IPS DF 6.9 (cell line): ENCODE results near the gene CELA3A.
A peak's percentile ranks its signal among the peaks of the same experiment; 100 is the strongest.

ENCODE experiments used
- DNase-seq: peaks from one replicate; pipeline ENCODE4 v3.0.0-alpha.2; 2013; ENCODE audit warnings: low read depth, low spot score
- H3K27ac ChIP-seq: one replicate; pipeline ENCODE4 v1.5.1; 2013; ENCODE audit warnings: low read length, control low read depth
- H3K27me3 ChIP-seq: 2 replicates; pipeline ENCODE4 v1.6.1; 2013; ENCODE audit warnings: mild to moderate bottlenecking, low read length; ENCODE audit not compliant: control insufficient read depth, insufficient read depth
- H3K36me3 ChIP-seq: 2 replicates; pipeline ENCODE4 v1.6.1; 2013; ENCODE audit warnings: low read length; ENCODE audit not compliant: control insufficient read depth, insufficient read depth
- H3K4me1 ChIP-seq: 2 replicates; pipeline ENCODE4 v1.6.1; 2013; ENCODE audit warnings: low read length; ENCODE audit not compliant: control insufficient read depth, insufficient read depth
- H3K4me3 ChIP-seq: 2 replicates; pipeline ENCODE4 v1.5.1; 2013; ENCODE audit warnings: mild to moderate bottlenecking, low read length
- H3K9me3 ChIP-seq: 2 replicates; pipeline ENCODE4 v1.6.1; 2013; ENCODE audit warnings: low read length, inconsistent platforms; ENCODE audit not compliant: control insufficient read depth, insufficient read depth
- WGBS: extraction: QIAGEN DNeasy Blood & Tissue Kit; methylation state at CpG from one replicate; pipeline ENCODE4 v1.1.7; 2013; ENCODE audit warnings: mixed read lengths, missing lambda C conversion rate; ENCODE audit not compliant: insufficient read length, insufficient coverage; 5-methylcytosine and 5-hydroxymethylcytosine counted together

The CELA3A gene

GRCh38 chr1:22001409-22001808 is at the start of gene CELA3A:
TSS of gene CELA3A (plus strand) at chr1:22001657. CDS start at chr1:22001675, 18 bp downstream.
- no peak within 1 kb of the TSS for H3K27ac ChIP-seq
- no peaks in the 10 kb centered on the region for H3K36me3 ChIP-seq
- no peaks in the 10 kb centered on the region for H3K9me3 ChIP-seq
- no peak within 1 kb of the TSS for H3K4me3 ChIP-seq
- no peaks in the 10 kb centered on the region for H3K4me1 ChIP-seq
- H3K27me3 ChIP-seq = no peaks in the 10 kb centered on the region
- DNase-seq = no peak
- WGBS = no CpG with 5 or more reads among the region's 5 CpGs

- Histone ChIP-seq H3K9me3 (no peaks in the 10 kb centered on the region), H3K27me3 (no peaks in the 10 kb centered on the region), H3K36me3 (no peaks in the 10 kb centered on the region), H3K4me1 (peaks cover 6% of the 10 kb centered on the region), H3K27ac (no peak overlapping the region), H3K4me3 (no peak overlapping the region)
- WGBS = no CpG with 5 or more reads among the region's 6 CpGs
- no peak for DNase-seq
Observed at GRCh38 chr1:21952786-21953520, 48.5 kb upstream of the CELA3A start.

GRCh38 chr1:21955058-21955457 is 46.4 kb upstream of the CELA3A start:
- DNase-seq = no peak
- no CpG with 5 or more reads among the region's 16 CpGs for WGBS
- no peak overlapping the region for H3K27ac ChIP-seq

GRCh38 chr1:21955501-21956281 is 45.8 kb upstream of the CELA3A start:
- DNase-seq = no peak
- Histone ChIP-seq H3K27ac (no peak overlapping the region), H3K27me3 (no peaks in the 10 kb centered on the region), H3K4me1 (peaks cover 6% of the 10 kb centered on the region), H3K4me3 (no peak overlapping the region), H3K9me3 (no peaks in the 10 kb centered on the region), H3K36me3 (no peaks in the 10 kb centered on the region)
- no CpG with 5 or more reads among the region's 9 CpGs for WGBS

More at GRCh38 chr1:21955058-21955457, 46.4 kb upstream of the CELA3A start:
- Histone ChIP-seq H3K4me1 (peaks cover 6% of the 10 kb centered on the region), H3K27me3 (no peaks in the 10 kb centered on the region), H3K4me3 (no peak overlapping the region), H3K36me3 (no peaks in the 10 kb centered on the region), H3K9me3 (no peaks in the 10 kb centered on the region)

GRCh38 chr1:21956720-21957552 is 44.5 kb upstream of the CELA3A start:
- peaks cover 6% of the 10 kb centered on the region for H3K4me1 ChIP-seq
- H3K4me3 ChIP-seq = no peak overlapping the region
- WGBS = no CpG with 5 or more reads among the region's 18 CpGs
- DNase-seq = no peak
- no peaks in the 10 kb centered on the region for H3K36me3 ChIP-seq
- H3K27ac ChIP-seq = no peak overlapping the region
- H3K27me3 ChIP-seq = no peaks in the 10 kb centered on the region
- no peaks in the 10 kb centered on the region for H3K9me3 ChIP-seq

- Histone ChIP-seq H3K36me3 (no peaks in the 10 kb centered on the region), H3K4me1 (peaks cover 1% of the 10 kb centered on the region; the same call in 1 of the 2 replicates), H3K9me3 (no peaks in the 10 kb centered on the region), H3K27me3 (no peaks in the 10 kb centered on the region), H3K4me3 (no peak overlapping the region), H3K27ac (no peak overlapping the region)
- DNase-seq = no peak
- no CpG with 5 or more reads among the region's 2 CpGs for WGBS
Observed at GRCh38 chr1:21961337-21961736, 40.1 kb upstream of the CELA3A start.

- no peak overlapping the region for H3K27ac ChIP-seq
- no peak overlapping the region for H3K4me3 ChIP-seq
- DNase-seq = no peak
- H3K4me1 ChIP-seq = peaks cover 1% of the 10 kb centered on the region; the same call in 1 of the 2 replicates
- WGBS = no CpG with 5 or more reads among the region's 2 CpGs
- H3K9me3 ChIP-seq = no peaks in the 10 kb centered on the region
- no peaks in the 10 kb centered on the region for H3K27me3 ChIP-seq
- no peaks in the 10 kb centered on the region for H3K36me3 ChIP-seq
Observed at GRCh38 chr1:21961799-21962198, 39.7 kb upstream of the CELA3A start.

GRCh38 chr1:21963477-21964217 is 37.8 kb upstream of the CELA3A start:
- no peak overlapping the region for H3K4me3 ChIP-seq
- H3K36me3 ChIP-seq = no peaks in the 10 kb centered on the region
- no CpG with 5 or more reads among the region's 11 CpGs for WGBS
- DNase-seq = peak; percentile 73
- H3K27ac ChIP-seq = no peak overlapping the region
- no peaks in the 10 kb centered on the region for H3K27me3 ChIP-seq
- no peaks in the 10 kb centered on the region for H3K9me3 ChIP-seq
- peaks cover 1% of the 10 kb centered on the region; the same call in 1 of the 2 replicates for H3K4me1 ChIP-seq

GRCh38 chr1:21966247-21967000 is 35.0 kb upstream of the CELA3A start:
- H3K4me1 ChIP-seq = peaks cover 1% of the 10 kb centered on the region; the same call in 1 of the 2 replicates
- no CpG with 5 or more reads among the region's 15 CpGs for WGBS
- no peak for DNase-seq
- H3K4me3 ChIP-seq = no peak overlapping the region
- no peaks in the 10 kb centered on the region for H3K36me3 ChIP-seq
- no peak overlapping the region for H3K27ac ChIP-seq
- H3K9me3 ChIP-seq = no peaks in the 10 kb centered on the region
- H3K27me3 ChIP-seq = no peaks in the 10 kb centered on the region
